GM12864 (cell line): ENCODE measurements around the gene SMG1.

Source experiments
- DNase-seq: peaks from one replicate; pipeline ENCODE4 v3.0.0-alpha.2; 2011; ENCODE audit warnings: low read depth
- H3K4me3 ChIP-seq: 2 replicates; pipeline ENCODE4 v1.5.1; 2011; ENCODE audit warnings: mild to moderate bottlenecking, low read depth, low read length, control low read depth
- CTCF ChIP-seq: IDR thresholded peaks from 2 replicates; pipeline ENCODE4 v1.5.1; 2011; ENCODE audit warnings: low read depth, mild to moderate bottlenecking, moderate library complexity, low read length, control low read depth, inconsistent platforms; ENCODE audit errors: missing control alignments

The SMG1 gene

GRCh38 chr16:18943414-18943813 lies 17.2 kb upstream of the SMG1 start:
- TF ChIP-seq CTCF = no peak
- no peak for DNase-seq
- no peak overlapping the region for H3K4me3 ChIP-seq

- DNase-seq = no peak
- TF ChIP-seq CTCF = no peak
- H3K4me3 ChIP-seq = no peak overlapping the region
Measured at GRCh38 chr16:18942061-18942460, 15.9 kb upstream of the SMG1 start.

- no peak overlapping the region for H3K4me3 ChIP-seq
- no peak for DNase-seq
- TF ChIP-seq CTCF = no peak
Measured at GRCh38 chr16:18941471-18941870, 15.3 kb upstream of the SMG1 start.

GRCh38 chr16:18938986-18939385 lies 12.8 kb upstream of the SMG1 start:
- H3K4me3 ChIP-seq = no peak overlapping the region
- no peak for DNase-seq
- TF ChIP-seq CTCF = no peak

GRCh38 chr16:18937390-18937789 lies 11.2 kb upstream of the SMG1 start:
- no peak for TF ChIP-seq CTCF
- no peak overlapping the region for H3K4me3 ChIP-seq
- no peak for DNase-seq

GRCh38 chr16:18936727-18937340 lies 10.6 kb upstream of the SMG1 start:
- no peak overlapping the region for H3K4me3 ChIP-seq
- DNase-seq = no peak
- TF ChIP-seq CTCF = no peak

- no peak for TF ChIP-seq CTCF
- DNase-seq = no peak
- no peak overlapping the region for H3K4me3 ChIP-seq
Measured at GRCh38 chr16:18933501-18933900, 7.3 kb upstream of the SMG1 start.
